Measurements from ENCODE around the gene NID1. TPM values are rescaled to one million over a fixed set of nuclear protein-coding genes. Genes with fewer than 3 reads are reported as not detected.
"Not testable (repeated sequence)": the region's sequence is repeated elsewhere in the genome, so short reads cannot be mapped to it uniquely, and the experiment has no call there.

NID1 gene
- total RNA-seq, 1 experiment from 2014 or later: 7.6 TPM

DNA sequence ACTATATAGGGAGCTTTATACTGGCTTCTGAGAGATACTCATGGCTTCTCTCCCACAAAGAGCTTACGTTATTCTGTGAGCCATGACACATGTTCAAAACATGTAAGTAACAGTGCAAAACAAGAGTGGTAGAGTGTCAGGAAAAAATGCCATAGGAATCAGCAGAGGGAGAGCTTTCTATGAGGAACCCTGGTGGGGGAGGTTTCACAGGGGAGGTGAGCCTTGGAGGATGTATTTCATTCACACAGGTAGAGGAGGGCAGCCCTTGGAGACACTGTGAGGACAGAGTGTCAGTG lies 125.5 kb downstream of the NID1 start:
- DNase-seq (ENCODE audit: low read depth): no peak

DNA sequence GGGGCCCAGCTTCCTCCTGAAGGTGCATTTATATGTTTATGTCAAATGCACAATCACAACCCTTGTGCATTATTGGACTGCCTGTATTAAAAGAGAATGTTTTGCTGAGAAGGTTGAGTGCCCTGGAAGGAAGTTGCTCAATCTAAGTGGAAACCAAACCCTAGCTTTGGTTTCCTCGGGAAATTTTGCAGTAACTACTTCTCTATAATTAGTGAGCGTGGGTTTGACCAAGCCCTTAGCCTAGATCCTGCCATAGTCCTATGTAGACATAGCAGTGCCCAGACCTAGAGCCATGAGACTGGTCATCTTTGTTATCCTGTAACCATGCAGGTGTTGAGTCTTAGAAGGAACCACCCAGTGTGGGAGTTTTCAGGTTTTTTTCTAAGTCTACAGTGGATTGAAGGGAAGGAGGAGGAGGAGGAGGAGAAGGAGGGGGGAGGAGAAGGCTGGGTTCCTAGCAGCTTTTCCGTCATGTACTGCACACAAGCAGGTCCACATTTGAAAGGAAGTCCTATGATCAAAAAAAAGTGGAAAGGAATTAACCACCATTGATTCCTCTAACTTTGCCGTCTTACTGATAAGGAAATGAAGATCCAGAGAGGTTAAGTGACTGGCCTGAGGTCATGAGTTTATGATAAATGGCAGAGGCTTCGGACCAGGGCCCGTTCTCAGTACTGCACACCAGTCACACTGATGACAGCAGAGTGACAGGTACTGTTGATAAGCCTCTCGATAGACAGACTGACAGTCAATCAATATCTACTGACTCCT lies 126.0 kb downstream of the NID1 start:
- DNase-seq (ENCODE audit: low read depth): no peak

GRCh38 chr1:235937123-235937522 lies 127.8 kb downstream of the NID1 start:
- no peak for DNase-seq (ENCODE audit: low read depth)

DNA sequence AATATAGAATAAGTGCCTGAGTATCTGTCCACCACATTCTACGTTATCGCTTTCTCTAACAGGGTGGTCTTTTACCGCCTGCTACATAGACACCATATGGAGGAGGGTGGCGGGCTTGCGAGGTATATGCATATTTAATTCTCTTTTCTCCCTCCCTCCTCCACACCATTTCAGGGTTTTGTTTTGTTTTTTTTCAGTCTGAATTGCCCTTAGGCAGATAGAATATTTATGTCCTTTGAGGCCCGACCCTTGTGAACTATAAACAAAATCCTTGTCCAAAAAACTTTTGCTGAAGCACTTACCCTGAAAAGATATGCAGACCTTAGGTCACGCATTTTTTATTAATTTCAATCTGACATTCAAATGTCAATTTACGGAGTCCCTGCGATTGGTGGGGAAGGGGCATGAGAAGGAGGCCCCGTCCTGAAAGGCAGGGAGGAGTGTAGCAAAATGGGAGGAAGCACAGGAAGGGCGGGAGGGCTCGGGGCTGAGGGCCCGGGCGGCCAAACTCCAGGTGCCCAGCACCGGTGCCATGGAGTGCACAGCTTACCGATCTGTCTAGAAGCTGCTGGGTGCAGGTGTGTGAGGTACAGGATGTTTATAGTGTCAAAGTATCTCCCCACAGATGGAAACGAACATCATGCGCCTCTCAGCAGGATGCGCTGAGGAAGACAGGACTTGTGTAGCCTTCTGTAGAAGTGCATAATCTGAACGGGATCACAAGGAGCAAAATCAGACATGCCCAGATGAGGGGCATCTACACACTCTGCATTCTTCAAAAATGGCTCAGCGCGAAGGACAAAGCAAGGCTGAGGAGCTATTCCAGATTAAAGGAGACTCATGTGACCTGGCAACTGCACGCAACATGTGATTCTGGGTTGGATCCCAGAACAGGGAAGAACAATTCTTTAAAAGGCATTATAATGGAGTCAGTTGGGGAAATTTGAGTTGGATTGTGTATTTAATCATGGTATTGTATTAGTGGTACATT lies 129.4 kb downstream of the NID1 start:
- no peak for DNase-seq (ENCODE audit: low read depth)

GRCh38 chr1:235933766-235934116 lies 131.1 kb downstream of the NID1 start:
- DNase-seq (ENCODE audit: low read depth): no peak

DNA sequence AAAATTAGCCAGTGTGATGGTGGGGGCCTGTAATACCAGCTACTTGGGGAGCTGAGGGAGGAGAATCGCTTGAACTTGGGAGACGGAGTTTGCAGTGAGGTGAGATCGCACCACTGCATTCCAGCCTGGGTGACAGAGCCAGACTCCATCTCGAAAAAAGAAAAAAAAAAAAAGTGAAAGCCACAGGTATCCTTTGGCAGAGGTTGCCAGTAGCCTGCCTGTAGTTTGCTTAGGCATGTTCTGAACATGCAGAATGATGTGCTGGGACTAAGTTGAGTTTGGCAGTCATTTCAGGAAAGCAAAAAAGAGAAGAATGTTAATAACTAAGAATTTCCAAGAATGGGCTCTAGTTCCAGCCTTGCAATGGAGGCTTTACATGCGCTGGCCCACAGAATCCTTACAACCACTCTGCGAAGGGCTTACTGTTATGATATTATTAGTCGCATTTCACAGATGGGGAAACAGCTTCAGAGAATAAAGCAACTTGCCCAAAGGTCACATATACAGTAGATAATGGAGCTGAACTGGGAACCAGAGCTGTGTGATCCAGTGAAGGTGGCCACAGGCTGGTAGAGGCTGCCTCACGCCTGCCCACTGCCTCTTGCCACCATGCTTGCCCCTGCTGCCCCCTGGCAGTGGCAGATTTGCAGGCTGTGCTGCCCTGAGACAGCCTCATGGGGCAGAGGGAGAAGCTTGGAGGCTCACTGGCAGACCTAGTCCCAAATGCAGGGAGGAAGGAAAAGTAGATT lies 131.7 kb downstream of the NID1 start:
- DNase-seq (ENCODE audit: low read depth): peak; percentile 19

DNA sequence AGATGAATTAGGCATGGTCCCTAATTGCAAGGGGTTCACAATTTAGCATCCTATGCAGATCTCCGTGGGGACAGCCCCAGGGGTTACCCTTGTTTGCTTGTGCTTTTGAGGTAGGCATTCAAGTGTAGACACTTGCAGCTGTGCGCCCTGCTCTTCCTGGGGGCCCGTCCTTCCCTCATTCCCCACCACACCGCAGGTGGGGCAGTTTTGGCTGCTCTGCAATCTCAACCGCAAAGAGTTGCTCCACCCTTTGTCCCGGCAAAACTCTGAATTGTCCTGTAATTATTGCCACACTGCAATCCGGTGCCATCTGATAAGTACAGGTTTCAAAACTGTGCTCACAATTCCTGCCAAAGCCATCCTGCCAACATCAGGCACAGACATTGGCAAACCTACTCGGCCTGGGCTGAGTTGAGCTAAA lies 132.8 kb downstream of the NID1 start:
- no peak for DNase-seq (ENCODE audit: low read depth)

- DNase-seq (ENCODE audit: low read depth): no peak
Observed at GRCh38 chr1:235931171-235931738, 133.6 kb downstream of the NID1 start.

DNA sequence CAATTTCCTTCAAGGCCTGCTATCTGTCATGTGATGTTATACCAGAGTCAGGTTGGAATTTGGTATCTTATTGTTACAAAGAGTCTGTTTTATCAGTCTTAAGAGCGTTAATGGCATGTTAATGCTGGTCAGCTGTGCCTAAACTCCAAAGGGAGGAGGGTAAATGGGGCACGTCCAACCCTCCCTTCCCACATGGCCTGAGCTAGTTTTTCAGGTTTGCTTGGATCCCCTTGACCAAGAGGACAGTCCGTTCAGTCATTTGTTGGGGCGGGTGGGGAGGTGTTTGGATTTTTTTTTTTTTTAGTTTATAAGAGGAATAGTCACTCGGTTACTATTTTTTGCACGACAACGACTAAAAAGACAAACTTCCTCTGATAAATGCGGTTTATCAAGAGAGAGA lies 134.3 kb downstream of the NID1 start:
- DNase-seq (ENCODE audit: low read depth): no peak

- DNase-seq (ENCODE audit: low read depth): peak; percentile 26
Observed at GRCh38 chr1:235929216-235929615, 135.7 kb downstream of the NID1 start.

DNA sequence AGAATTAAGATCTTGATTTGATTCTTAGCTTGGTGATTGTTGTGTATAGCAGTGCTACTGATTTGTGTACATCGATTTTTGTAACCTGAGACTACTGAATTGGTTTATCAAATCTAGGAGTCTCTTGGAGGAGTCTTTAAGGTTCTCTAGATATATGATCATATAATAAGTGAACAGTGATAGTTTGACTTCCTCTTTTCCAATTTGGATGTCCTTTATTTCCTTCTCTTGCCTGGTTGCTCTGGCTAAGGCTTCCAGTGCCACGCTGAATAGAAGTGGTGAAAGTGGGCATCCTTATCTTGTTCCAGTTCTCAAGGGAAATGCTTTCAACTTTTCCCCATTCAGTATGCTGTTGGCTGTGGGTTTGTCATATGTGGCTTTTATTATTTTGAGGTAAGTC lies 136.7 kb downstream of the NID1 start:
- no peak for DNase-seq (ENCODE audit: low read depth)

DNA sequence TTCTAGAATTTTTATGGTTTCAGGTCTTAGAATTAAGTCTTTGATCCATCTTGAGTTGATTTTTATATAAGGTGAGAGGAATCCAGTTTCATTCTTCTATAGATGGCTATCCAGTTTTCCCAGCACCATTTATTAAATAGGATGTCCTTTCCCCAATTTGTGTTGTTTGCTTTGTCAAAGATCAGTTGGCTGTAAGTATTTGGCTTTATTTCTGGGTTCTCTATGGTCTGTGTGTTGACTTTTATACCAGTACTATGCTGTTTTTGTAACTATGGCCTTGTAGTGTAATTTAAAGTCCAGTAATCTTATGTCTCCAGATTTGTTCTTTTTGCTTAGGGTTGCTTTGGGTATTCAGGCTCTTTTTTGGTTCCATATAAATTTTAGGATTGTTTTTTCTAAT lies 137.3 kb downstream of the NID1 start:
- DNase-seq (ENCODE audit: low read depth): not testable (repeated sequence)

Other genes starting within 250 kb of the NID1 start
- 10.9 and 13.8 TPM in 2 replicates for gene LYST, start 198.2 kb downstream of the NID1 start, total RNA-seq (2014; rRNA removed; shearing (Covaris generic))
- 4.6 and 12.2 TPM in 2 replicates for gene GPR137B, start 77.4 kb upstream of the NID1 start, total RNA-seq (2014; rRNA removed; shearing (Covaris generic))
- gene ERO1B, start 216.9 kb upstream of the NID1 start, total RNA-seq (2014; rRNA removed; shearing (Covaris generic)): 2.9 and 7.9 TPM in 2 replicates